MCF 10A (cell line): ENCODE measurements around the gene NLRP3. TPM values are rescaled to one million over a fixed set of nuclear protein-coding genes. Genes with fewer than 3 reads are reported as not detected.

Experiments used
- BruUV-seq: library from RNA; stranded (reverse); fragments of 400-500 nt; replicated peaks from 2 replicates; lab custom pipeline; 2021; lab: Mats Ljungman, UMichigan
- CTCF ChIA-PET: fragments of 300-600 bp; sonication (Branson Sonifier 250); formaldehyde crosslinking; extraction: SDS; loops from one replicate; lab custom pipeline; 2021; ENCODE audit warnings: antibody characterized with exemption, inconsistent platforms; lab: Yijun Ruan, JAX
- POLR2A ChIA-PET: fragments of 300-600, 350-650 bp; sonication (Branson Sonifier 250); formaldehyde crosslinking; extraction: SDS; loops from one replicate; lab custom pipeline; 2020; ENCODE audit warnings: antibody characterized with exemption, inconsistent platforms; lab: Yijun Ruan, JAX
- DNase-seq: peaks from one replicate; pipeline ENCODE4 v3.0.0-alpha.2; 2018; ENCODE audit not compliant: unreplicated experiment
- H3K27ac Mint-ChIP-seq: one replicate; pipeline ENCODE4 v1.8.0; 2022; ENCODE audit warnings: mild to moderate bottlenecking, low read depth, mixed read lengths; ENCODE audit not compliant: unreplicated experiment
- H3K27me3 Mint-ChIP-seq: one replicate; pipeline ENCODE4 v1.8.0; 2022; ENCODE audit warnings: mixed read lengths; ENCODE audit not compliant: insufficient read depth, unreplicated experiment
- H3K36me3 Mint-ChIP-seq: one replicate; pipeline ENCODE4 v1.8.0; 2022; ENCODE audit warnings: mild to moderate bottlenecking, moderate library complexity, mixed read lengths; ENCODE audit not compliant: insufficient read depth, unreplicated experiment
- H3K4me1 Mint-ChIP-seq: one replicate; pipeline ENCODE4 v1.8.0; 2022; ENCODE audit warnings: mixed read lengths; ENCODE audit not compliant: insufficient read depth, unreplicated experiment
- H3K4me3 Mint-ChIP-seq: one replicate; pipeline ENCODE4 v1.8.0; 2022; ENCODE audit warnings: mild to moderate bottlenecking, moderate library complexity, mixed read lengths; ENCODE audit not compliant: unreplicated experiment
- H3K9me3 Mint-ChIP-seq: one replicate; pipeline ENCODE4 v1.8.0; 2022; ENCODE audit warnings: mixed read lengths; ENCODE audit not compliant: unreplicated experiment
- CTCF ChIP-seq: fragments of 200-600 bp; IDR thresholded peaks from one replicate; pipeline ENCODE4 v1.8.0; 2022; ENCODE audit warnings: antibody characterized with exemption, mild to moderate bottlenecking; ENCODE audit not compliant: unreplicated experiment
- intact Hi-C: fragments of 100-400 bp; cut with micrococcal nuclease; formaldehyde crosslinking; loops from 2 replicates; pipeline ENCODE4 v1.14.1; 2022
- total RNA-seq: library from RNA; stranded (reverse); gene quantifications from 2 replicates; pipeline ENCODE4 v1.2.3, GENCODE V29; 2022

NLRP3 gene
- total RNA-seq, 1 experiment from 2014 or later, result 0.16 TPM

DNA sequence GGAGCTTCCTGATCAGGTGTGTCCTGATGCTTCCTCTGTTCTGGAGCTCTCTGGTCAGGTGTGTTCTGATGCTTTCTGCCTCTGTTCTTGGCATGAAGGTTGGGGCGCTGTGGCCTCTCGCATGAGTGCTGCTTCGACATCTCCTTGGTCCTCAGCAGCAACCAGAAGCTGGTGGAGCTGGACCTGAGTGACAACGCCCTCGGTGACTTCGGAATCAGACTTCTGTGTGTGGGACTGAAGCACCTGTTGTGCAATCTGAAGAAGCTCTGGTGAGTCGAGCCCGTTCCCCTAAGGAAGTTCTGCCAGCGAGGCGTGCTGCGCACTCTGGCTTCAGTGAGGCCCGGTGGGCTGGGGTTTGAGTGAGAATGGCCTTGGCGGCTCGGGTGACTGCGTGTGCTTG lies 18.0 kb downstream of the NLRP3 start:
- CTCF ChIA-PET, result interaction anchor here (0.6 to 2.2 kb wide), 9 partner anchors 19 to 1209 kb away, joined by 3 to 15 read pairs (median 4); no protein-coding TSS in a partner anchor
- H3K9me3 Mint-ChIP-seq, result no peaks in the 10 kb centered on the region
- no peaks in the 10 kb centered on the region for H3K27me3 Mint-ChIP-seq
- H3K4me1 Mint-ChIP-seq, result no peaks in the 10 kb centered on the region
- DNase-seq, result no peak
- BruUV-seq, result no TSS peak
- POLR2A ChIA-PET, result no interaction called here
- no peak overlapping the region for H3K4me3 Mint-ChIP-seq
- no peaks in the 10 kb centered on the region for H3K36me3 Mint-ChIP-seq
- no peak for TF ChIP-seq CTCF
- H3K27ac Mint-ChIP-seq, result no peak overlapping the region
- intact Hi-C loops, result no loop called here

DNA sequence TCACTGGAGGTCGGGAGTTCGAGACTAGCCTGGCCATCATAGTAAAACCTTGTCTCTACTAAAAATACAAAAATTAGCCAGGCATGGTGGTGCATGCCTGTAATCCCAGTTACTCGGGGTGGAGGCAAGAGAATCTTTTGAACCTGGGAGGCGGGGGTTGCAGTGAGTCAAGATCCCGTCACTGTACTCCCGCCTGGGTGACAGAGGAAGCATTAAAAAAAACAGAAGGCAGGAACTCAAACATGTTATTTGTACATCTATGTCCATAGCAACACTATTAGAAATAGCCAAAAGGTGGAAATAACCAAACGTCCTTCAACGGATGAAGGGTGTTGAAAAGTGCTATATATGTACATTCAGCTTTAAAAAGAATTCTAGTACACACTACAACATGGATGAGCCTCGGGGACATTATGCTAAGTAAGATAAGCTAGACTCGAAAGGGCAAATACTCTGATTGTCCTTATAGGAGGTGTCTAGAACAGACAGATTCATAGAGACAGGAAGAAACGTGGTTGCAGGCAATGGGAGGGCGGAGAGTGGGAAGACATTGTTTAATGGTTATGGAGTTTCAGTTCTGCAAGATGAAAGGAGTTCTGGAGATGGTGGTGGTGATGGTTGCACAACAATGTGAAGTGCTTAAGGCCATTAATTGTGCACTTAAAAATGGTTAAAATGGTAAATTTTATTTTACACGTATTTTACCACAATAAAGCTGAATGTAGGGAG lies 19.2 kb downstream of the NLRP3 start:
- BruUV-seq, result no TSS peak
- no peaks in the 10 kb centered on the region for H3K27me3 Mint-ChIP-seq
- H3K27ac Mint-ChIP-seq, result no peak overlapping the region
- CTCF ChIA-PET, result interaction anchor here (0.6 to 0.9 kb wide), 4 partner anchors 37 to 672 kb away, joined by 3 to 4 read pairs (median 4); no protein-coding TSS in a partner anchor
- no peak for TF ChIP-seq CTCF
- intact Hi-C loops, result no loop called here
- no peak overlapping the region for H3K4me3 Mint-ChIP-seq
- H3K9me3 Mint-ChIP-seq, result no peaks in the 10 kb centered on the region
- POLR2A ChIA-PET, result no interaction called here
- no peaks in the 10 kb centered on the region for H3K4me1 Mint-ChIP-seq
- no peaks in the 10 kb centered on the region for H3K36me3 Mint-ChIP-seq
- DNase-seq, result no peak

- TF ChIP-seq CTCF, result no peak
- no peaks in the 10 kb centered on the region for H3K27me3 Mint-ChIP-seq
- no peaks in the 10 kb centered on the region for H3K36me3 Mint-ChIP-seq
- no peak overlapping the region for H3K27ac Mint-ChIP-seq
- ChIA-PET CTCF (interaction anchor here (0.8 to 0.9 kb wide), 2 partner anchors 36 to 52 kb away, joined by 4 read pairs; no protein-coding TSS in a partner anchor), POLR2A (no interaction called here)
- no peaks in the 10 kb centered on the region for H3K4me1 Mint-ChIP-seq
- no peaks in the 10 kb centered on the region for H3K9me3 Mint-ChIP-seq
- H3K4me3 Mint-ChIP-seq, result no peak overlapping the region
- intact Hi-C loops, result no loop called here
- DNase-seq, result no peak
- no TSS peak for BruUV-seq
These were observed 19.8 kb downstream of the NLRP3 start for GRCh38 chr1:247435759-247436147.

GRCh38 chr1:247437551-247438505 lies 21.9 kb downstream of the NLRP3 start:
- TF ChIP-seq CTCF, result no peak
- H3K36me3 Mint-ChIP-seq, result no peaks in the 10 kb centered on the region
- no peak overlapping the region for H3K4me3 Mint-ChIP-seq
- H3K27ac Mint-ChIP-seq, result no peak overlapping the region
- H3K4me1 Mint-ChIP-seq, result no peaks in the 10 kb centered on the region
- no peak for DNase-seq
- ChIA-PET CTCF (interaction anchor here (0.5 to 1.8 kb wide), 5 partner anchors 9 to 117 kb away, joined by 3 to 5 read pairs (median 4); no protein-coding TSS in a partner anchor), POLR2A (interaction anchor here (0.6 to 0.9 kb wide), 3 partner anchors 14 to 908 kb away, joined by 3 read pairs; no protein-coding TSS in a partner anchor)
- BruUV-seq, result no TSS peak
- no peaks in the 10 kb centered on the region for H3K27me3 Mint-ChIP-seq
- intact Hi-C loops, result no loop called here
- no peaks in the 10 kb centered on the region for H3K9me3 Mint-ChIP-seq
